HUES48 (cell line): Measurements from ENCODE around the gene SDK2.

Source experiments
- H3K27ac ChIP-seq: one replicate; pipeline ENCODE4 v1.7.0; 2013; ENCODE audit warnings: low read depth, low read length, inconsistent platforms
- H3K27me3 ChIP-seq: 2 replicates; pipeline ENCODE4 v1.6.1; 2013; ENCODE audit warnings: mild to moderate bottlenecking, low read length; ENCODE audit not compliant: control insufficient read depth, insufficient read depth
- H3K36me3 ChIP-seq: 2 replicates; pipeline ENCODE4 v1.6.1; 2013; ENCODE audit warnings: low read length; ENCODE audit not compliant: control insufficient read depth, insufficient read depth
- H3K4me1 ChIP-seq: 2 replicates; pipeline ENCODE4 v1.6.1; 2013; ENCODE audit warnings: mild to moderate bottlenecking, low read length; ENCODE audit not compliant: control insufficient read depth, insufficient read depth
- H3K4me3 ChIP-seq: 2 replicates; pipeline ENCODE4 v1.5.1; 2013; ENCODE audit warnings: mild to moderate bottlenecking, low read depth, low read length
- H3K9ac ChIP-seq: 2 replicates; pipeline ENCODE4 v1.6.1; 2013; ENCODE audit warnings: mild to moderate bottlenecking, low read depth, low read length, moderate library complexity
- H3K9me3 ChIP-seq: 2 replicates; pipeline ENCODE4 v1.6.1; 2013; ENCODE audit warnings: low read length; ENCODE audit not compliant: control insufficient read depth, insufficient read depth

The SDK2 gene

DNA sequence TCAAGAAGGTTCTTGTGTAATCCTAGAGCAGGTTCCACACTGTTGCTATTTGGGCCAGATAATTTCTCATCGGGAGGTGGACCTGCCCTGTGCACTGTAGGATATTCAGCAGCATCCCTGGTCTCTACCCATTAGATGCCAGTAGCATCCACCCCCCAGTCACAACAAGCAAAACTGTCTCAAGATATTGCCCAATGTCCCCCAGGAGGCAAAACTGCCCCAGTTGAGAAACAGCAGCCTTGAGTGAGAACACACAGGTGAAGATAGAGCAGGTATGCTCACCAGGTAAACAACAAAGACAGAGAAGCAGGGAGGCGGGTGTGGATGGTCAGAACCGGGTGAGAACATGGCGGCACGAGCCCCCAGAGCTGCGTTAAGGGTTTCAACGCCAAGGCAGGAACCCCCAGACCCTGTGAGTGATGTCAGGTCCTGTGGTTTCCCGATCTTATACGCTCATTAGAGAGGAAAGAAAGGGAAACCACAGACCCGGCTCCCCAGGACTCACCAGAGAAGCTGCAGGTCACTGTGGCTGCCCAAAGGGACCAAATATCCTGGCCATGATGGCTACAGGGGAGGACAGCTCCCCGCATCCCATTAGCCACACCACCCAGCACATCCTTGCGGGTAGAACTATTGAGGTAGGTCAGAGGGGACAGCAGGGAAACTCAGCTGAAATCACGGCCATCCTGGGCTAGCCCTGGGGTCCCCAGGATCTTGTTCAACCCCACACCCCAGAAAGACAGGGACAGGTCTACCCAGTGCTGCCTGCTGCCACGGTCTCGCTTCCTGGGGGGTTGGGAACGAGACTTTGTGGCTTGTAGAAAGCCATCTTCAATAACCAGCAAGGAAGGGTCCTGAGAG lies 353.6 kb downstream of the SDK2 start:
- Histone ChIP-seq H3K36me3 (peaks cover 7% of the 10 kb centered on the region), H3K27me3 (no peaks in the 10 kb centered on the region), H3K9ac (no peak overlapping the region), H3K4me1 (peaks cover 4% of the 10 kb centered on the region; the same call in 1 of the 2 replicates), H3K9me3 (no peaks in the 10 kb centered on the region), H3K27ac (no peak overlapping the region), H3K4me3 (no peak overlapping the region)

DNA sequence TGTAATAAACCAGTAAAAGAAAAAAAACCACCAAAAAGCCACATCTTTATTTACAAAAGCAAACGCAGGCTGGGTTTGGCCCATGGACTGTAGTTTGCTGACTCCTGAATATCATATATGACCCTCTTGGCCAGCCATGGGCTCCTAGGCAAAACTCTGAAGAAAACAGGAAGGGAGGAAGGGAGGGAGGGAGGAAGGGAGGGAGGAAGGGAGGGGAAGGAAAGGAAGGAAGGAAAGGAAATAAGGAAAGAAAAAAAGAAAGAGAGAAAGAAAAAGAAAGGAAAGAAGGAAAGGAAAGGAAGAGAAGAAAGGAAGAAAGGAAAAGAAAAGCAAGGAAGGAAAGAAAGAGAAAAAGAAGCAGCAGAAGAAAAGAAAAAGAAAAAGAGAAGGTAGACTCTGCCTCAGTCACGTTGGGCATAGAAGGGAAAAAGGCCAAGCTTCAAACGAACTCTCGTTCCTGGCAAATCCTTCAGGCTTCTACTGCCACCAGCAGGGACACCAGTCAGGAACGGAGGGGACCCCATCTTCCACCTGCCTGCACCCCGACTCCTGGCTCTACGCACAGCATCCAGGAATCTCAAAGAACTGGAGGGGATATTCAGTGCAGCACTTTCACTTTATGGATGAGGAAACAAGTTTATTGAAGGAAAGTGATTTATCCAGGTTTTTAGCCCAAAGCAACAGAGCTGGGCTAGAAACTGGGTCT lies 354.5 kb downstream of the SDK2 start:
- H3K27ac ChIP-seq, result no peak overlapping the region
- H3K27me3 ChIP-seq, result no peaks in the 10 kb centered on the region
- peaks cover 8% of the 10 kb centered on the region for H3K36me3 ChIP-seq
- no peak overlapping the region for H3K4me3 ChIP-seq
- H3K9me3 ChIP-seq, result no peaks in the 10 kb centered on the region
- peaks cover 4% of the 10 kb centered on the region; the same call in 1 of the 2 replicates for H3K4me1 ChIP-seq
- no peak overlapping the region for H3K9ac ChIP-seq

DNA sequence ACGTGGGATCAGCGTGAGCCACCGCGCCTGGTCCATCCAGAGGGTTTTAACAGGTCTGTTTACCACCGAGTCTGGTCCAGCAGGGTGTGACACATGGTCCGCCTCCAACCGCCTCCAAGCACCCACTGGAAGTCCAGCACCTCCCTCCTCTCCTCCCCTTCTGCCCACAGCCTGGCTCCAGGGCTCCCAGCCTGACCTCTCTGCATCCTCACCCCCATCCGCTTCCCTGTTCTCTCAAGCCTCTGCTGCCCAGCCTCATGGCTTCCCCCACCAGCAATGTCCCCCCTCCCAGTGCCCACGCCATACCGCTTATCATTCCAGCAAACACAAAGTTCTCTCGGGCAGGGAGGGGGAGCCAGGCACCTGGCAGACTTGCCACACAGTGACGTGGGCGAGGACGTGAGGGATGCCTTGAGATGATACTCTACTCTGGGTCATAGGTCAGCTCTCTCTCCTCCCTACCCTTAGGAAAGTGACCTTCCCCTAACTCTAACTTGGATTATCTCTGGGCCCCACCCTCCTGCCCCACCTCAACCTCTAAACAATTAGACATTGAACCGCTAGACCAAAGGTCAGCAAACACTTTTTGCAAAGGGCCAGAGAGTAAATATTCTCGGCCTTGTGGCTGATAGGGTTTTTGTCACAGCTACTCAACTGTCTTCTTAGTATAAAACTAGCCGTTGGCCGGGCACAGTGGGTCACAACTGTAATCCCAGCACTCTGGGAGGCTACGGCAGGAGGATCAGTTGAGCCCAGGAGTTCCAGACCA lies 355.5 kb downstream of the SDK2 start:
- H3K27ac ChIP-seq, result no peak overlapping the region
- H3K4me3 ChIP-seq, result no peak overlapping the region
- peaks cover 11% of the 10 kb centered on the region for H3K4me1 ChIP-seq
- H3K9ac ChIP-seq, result no peak overlapping the region
- H3K27me3 ChIP-seq, result no peaks in the 10 kb centered on the region
- no peaks in the 10 kb centered on the region for H3K9me3 ChIP-seq
- H3K36me3 ChIP-seq, result peaks cover 8% of the 10 kb centered on the region

- Histone ChIP-seq H3K36me3 (peaks cover 8% of the 10 kb centered on the region), H3K9me3 (no peaks in the 10 kb centered on the region), H3K4me1 (peaks cover 16% of the 10 kb centered on the region), H3K9ac (no peak overlapping the region), H3K27me3 (no peaks in the 10 kb centered on the region), H3K4me3 (no peak overlapping the region), H3K27ac (no peak overlapping the region)
Observed at GRCh38 chr17:73286863-73287296, 357.4 kb downstream of the SDK2 start.

GRCh38 chr17:73285916-73286862 lies 358.1 kb downstream of the SDK2 start:
- Histone ChIP-seq H3K27ac (no peak overlapping the region), H3K36me3 (peaks cover 8% of the 10 kb centered on the region), H3K4me3 (no peak overlapping the region), H3K9me3 (no peaks in the 10 kb centered on the region), H3K4me1 (peaks cover 16% of the 10 kb centered on the region), H3K9ac (no peak overlapping the region), H3K27me3 (no peaks in the 10 kb centered on the region)

DNA sequence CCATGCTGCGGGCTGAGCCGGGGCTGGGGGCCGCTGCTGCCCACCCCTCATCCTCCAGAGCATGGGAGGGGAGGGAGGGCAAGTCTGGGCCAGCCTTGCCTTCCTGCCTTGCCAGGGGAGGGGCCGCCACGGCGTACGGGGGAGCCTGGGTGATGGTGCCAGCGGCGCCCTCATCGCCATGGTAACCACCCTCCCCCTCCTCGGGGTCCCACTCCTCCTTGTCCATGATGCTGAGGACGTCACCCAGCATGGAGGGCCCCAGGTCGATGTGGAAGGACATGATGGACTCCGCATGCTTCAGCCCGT lies 358.7 kb downstream of the SDK2 start:
- H3K4me3 ChIP-seq, result no peak overlapping the region
- H3K36me3 ChIP-seq, result peaks cover 8% of the 10 kb centered on the region
- H3K27me3 ChIP-seq, result no peaks in the 10 kb centered on the region
- no peaks in the 10 kb centered on the region for H3K9me3 ChIP-seq
- H3K9ac ChIP-seq, result no peak overlapping the region
- peaks cover 16% of the 10 kb centered on the region for H3K4me1 ChIP-seq
- H3K27ac ChIP-seq, result no peak overlapping the region

DNA sequence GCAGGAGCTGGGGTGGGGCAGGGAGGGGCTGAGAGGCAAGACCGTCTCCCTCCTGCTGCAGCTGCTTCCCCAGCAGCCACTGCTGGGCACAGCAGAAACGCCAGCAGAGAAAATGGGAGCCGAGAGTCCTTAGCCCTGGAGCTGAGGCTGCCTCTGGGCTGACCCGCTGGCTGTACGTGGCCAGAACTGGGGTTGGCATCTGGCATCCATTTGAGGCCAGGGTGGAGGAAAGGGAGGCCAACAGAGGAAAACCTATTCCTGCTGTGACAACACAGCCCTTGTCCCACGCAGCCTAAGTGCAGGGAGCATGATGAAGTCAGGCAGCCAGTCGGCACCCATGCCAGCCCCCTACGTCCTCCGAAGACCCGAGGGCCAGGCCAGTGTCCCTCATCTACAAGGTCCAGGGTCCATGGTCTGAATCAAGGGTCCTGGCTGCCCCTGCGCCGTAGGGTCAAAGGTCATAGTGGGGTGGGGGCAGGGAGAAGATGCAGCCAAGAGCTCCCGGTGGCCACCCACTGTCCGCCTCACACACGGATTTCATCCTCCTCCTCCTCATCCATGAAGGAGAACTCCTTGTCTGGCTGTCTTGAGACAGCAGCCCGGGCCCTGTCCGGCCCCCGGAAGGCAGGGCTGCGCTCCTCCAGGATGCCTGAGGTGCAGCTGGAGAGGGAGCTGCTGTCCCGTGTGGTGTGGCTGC lies 359.2 kb downstream of the SDK2 start:
- H3K27me3 ChIP-seq, result no peaks in the 10 kb centered on the region
- H3K4me3 ChIP-seq, result no peak overlapping the region
- H3K27ac ChIP-seq, result no peak overlapping the region
- peaks cover 16% of the 10 kb centered on the region for H3K4me1 ChIP-seq
- H3K9ac ChIP-seq, result no peak overlapping the region
- no peaks in the 10 kb centered on the region for H3K9me3 ChIP-seq
- peaks cover 8% of the 10 kb centered on the region for H3K36me3 ChIP-seq
